ENCODE results near the gene ADGRA1.

The ADGRA1 gene

GRCh38 chr10:133056001-133056400 is 31.7 kb upstream of the ADGRA1 start:
- no peak for DNase-seq (ENCODE audit: low read depth, low spot score)

GRCh38 chr10:133056651-133057178 is 31.0 kb upstream of the ADGRA1 start:
- DNase-seq (ENCODE audit: low read depth, low spot score), result no peak

GRCh38 chr10:133058331-133059092 is 29.2 kb upstream of the ADGRA1 start:
- DNase-seq (ENCODE audit: low read depth, low spot score), result no peak

GRCh38 chr10:133059093-133059470 is 28.6 kb upstream of the ADGRA1 start:
- no peak for DNase-seq (ENCODE audit: low read depth, low spot score)

GRCh38 chr10:133059571-133059970 is 28.2 kb upstream of the ADGRA1 start:
- no peak for DNase-seq (ENCODE audit: low read depth, low spot score)

GRCh38 chr10:133060022-133060421 is 27.7 kb upstream of the ADGRA1 start:
- no peak for DNase-seq (ENCODE audit: low read depth, low spot score)

GRCh38 chr10:133060466-133060865 is 27.3 kb upstream of the ADGRA1 start:
- DNase-seq (ENCODE audit: low read depth, low spot score), result no peak

GRCh38 chr10:133060881-133061280 is 26.8 kb upstream of the ADGRA1 start:
- DNase-seq (ENCODE audit: low read depth, low spot score), result no peak

- no peak for DNase-seq (ENCODE audit: low read depth, low spot score)
Measured at GRCh38 chr10:133061296-133062038, 26.3 kb upstream of the ADGRA1 start.

- no peak for DNase-seq (ENCODE audit: low read depth, low spot score)
Measured at GRCh38 chr10:133062085-133062484, 25.6 kb upstream of the ADGRA1 start.

- no peak for DNase-seq (ENCODE audit: low read depth, low spot score)
Measured at GRCh38 chr10:133062635-133063034, 25.1 kb upstream of the ADGRA1 start.

GRCh38 chr10:133067149-133068105 is 20.3 kb upstream of the ADGRA1 start:
- DNase-seq (ENCODE audit: low read depth, low spot score), result no peak

- DNase-seq (ENCODE audit: low read depth, low spot score), result no peak
Measured at GRCh38 chr10:133068111-133069032, 19.4 kb upstream of the ADGRA1 start.

GRCh38 chr10:133069033-133069525 is 18.6 kb upstream of the ADGRA1 start:
- no peak for DNase-seq (ENCODE audit: low read depth, low spot score)

- no peak for DNase-seq (ENCODE audit: low read depth, low spot score)
Measured at GRCh38 chr10:133070405-133070804, 17.3 kb upstream of the ADGRA1 start.

GRCh38 chr10:133070810-133071209 is 16.9 kb upstream of the ADGRA1 start:
- DNase-seq (ENCODE audit: low read depth, low spot score), result no peak

GRCh38 chr10:133071733-133072132 is 16.0 kb upstream of the ADGRA1 start:
- DNase-seq (ENCODE audit: low read depth, low spot score), result no peak

GRCh38 chr10:133072196-133072595 is 15.5 kb upstream of the ADGRA1 start:
- no peak for DNase-seq (ENCODE audit: low read depth, low spot score)

GRCh38 chr10:133072720-133073390 is 14.9 kb upstream of the ADGRA1 start:
- DNase-seq (ENCODE audit: low read depth, low spot score), result no peak

All from activated CD4-positive, CD25-positive, alpha-beta regulatory T cell treated with anti-CD3 and anti-CD28 coated beads, Interleukin-2, amount 50 U/mL, for 16 hours (primary cell).